Astrocyte (in vitro differentiated cells and primary cell): ENCODE data around the gene EGLN2.

Experiments
- CTCF ChIP-seq: IDR thresholded peaks from 2 replicates; pipeline ENCODE4 v1.5.1; 2011; ENCODE audit warnings: low read depth, mild to moderate bottlenecking, inconsistent platforms, low read length, moderate library complexity; ENCODE audit not compliant: insufficient read depth
- EZH2 ChIP-seq: IDR thresholded peaks from 2 replicates; pipeline ENCODE4 v1.6.1; 2012; ENCODE audit warnings: mild to moderate bottlenecking, low read length, inconsistent platforms; ENCODE audit not compliant: insufficient read depth

GRCh38 chr19:40831502-40832430 lies 32.8 kb downstream of the EGLN2 start:
- TF ChIP-seq CTCF, result no peak
- TF ChIP-seq EZH2, result no peak
